ENCODE data around the gene MYOZ2.

Gene MYOZ2

DNA sequence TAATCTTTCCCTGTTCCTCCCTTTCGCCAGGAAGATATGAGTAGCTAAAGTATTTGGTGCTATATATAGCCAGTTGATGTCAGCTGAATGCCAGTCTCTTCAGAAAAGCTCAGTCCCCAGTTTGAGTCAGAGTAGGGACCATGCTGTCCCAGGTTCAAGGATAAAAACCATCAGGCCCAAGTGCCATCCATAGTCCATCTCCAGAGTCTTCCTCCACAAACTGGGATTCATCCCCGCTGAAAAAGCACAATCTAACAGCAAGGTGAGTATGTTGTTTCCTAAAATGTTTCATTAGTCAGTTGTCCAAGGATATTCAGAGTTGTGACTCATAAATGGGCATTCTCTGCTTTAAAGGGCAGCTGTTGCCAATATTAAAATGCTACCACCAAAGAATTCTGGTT lies at the start of gene MYOZ2:
MYOZ2 (plus strand) TSS at position 112 of the 401 bp plus-strand sequence. CDS start 694 bp downstream, outside the sequence.
- DNase-seq = no peak

DNA sequence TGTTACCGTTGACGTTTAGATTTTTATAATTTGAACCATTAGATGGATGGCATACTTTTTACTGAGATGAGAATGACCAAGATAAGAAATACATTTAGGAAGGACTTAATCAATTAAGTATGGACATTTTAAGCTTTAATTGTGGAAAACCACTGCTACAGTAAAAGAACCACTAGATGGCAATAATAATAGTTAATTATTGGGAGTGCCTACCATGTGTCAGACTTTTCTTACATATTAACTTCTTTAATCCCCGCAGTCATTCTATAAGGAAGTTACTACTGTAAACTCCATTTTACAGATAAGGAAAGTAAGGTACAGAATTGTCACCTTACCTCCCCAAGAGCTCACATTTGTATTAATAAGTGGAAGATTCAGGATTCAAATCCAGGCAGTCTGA lies 48.5 kb upstream of the MYOZ2 start:
- no peak for DNase-seq

DNA sequence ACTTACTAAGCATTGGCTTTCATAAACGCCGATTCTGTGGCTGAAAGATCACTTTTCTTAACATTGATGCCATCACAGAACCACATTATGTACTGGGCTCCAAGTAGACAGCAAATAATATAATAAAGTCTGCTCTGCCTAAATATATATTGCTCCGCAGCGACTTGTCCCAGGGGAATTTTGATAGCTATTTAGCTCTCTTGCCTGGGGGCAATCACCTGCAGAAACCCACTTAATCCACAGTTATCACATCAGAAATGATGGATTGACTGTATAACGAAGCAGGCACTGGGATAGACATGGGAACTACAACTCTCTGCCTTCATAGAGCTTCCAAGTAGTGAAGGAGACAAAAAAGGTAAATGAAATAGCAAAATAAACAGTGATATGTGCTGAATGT lies 48.0 kb upstream of the MYOZ2 start:
- no peak for DNase-seq

DNA sequence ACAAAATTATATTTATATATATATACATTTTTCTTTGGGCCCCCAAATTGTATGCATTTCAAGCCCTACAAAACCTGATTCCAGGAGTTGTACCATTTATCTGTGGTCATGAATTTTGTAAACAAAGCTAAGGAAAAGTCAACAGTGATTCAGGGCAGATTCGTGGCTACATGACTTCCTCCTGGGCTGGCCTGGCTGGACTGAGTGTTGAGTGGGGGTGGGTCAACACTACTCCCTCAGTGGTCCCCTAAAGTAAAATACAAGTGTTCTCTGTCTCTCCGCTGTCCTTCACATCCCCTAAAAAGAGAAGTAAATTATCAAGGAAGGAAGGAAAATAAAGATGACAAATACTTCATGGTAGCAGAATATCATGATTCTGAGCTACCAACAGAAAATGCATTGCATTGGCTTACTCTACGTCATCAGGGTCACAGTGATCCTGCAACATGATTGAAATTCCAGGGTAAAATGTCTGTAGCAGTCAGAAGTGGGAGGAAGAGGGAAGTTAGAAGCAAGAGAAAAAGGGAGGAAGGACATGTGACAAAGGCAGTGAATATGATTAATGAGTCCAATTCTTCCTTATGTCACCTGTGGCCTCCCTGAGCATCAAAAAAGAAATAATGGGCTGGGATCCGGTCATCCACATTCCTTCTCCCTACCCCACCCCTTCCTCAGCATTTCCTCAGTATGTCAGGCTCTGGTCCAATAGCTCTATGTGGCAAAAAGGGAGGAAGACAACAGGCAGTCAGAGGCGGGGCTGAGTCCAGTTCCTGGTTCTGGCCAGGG lies 42.4 kb upstream of the MYOZ2 start:
- DNase-seq = no peak

DNA sequence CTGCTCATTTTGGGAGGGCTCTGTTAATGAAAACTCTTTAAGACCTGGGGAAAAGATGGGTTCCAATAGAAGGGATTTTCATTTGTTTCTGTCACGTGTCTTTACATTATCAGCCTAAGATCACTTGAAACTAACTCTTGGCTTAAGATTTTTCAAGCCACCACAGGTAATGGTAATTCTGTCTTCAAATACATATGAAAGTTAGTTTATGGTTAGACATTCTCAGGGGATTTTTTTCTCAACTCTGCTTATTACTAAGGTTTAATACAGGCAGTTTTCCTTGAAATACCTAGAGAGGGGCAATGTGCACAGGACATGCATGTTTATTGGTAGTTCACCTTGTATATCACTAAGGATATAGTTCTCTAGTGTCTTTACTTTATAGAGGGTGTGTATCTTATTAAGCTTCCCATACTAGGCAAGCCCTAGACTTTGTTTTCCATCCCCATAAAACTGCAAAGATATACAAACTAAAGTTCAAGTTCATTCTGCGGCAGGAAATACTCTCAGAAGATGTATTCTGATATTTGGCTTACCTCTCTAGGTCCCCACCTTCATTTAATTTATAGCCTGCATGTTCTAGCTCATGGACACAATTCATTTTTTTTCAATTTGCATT lies 38.2 kb upstream of the MYOZ2 start:
- DNase-seq = no peak

DNA sequence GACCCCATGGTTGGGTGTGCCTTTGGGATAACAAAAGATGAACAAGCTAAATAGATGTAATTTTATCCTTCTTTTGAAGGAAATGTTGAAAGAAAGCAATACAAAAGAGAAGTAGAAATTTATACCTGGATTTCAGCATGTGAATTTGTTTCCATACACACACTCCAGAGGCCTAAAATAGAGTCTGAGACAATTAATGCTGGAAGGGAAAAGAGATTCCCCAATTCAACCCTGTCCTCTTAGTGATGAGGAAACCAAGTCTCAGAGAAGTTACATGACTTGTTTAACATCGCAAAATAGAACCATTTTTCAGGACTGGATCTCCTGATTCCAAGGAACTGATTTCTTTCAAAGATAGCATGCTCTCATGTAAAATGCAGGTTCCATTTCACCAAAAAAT lies 37.3 kb upstream of the MYOZ2 start:
- no peak for DNase-seq

DNA sequence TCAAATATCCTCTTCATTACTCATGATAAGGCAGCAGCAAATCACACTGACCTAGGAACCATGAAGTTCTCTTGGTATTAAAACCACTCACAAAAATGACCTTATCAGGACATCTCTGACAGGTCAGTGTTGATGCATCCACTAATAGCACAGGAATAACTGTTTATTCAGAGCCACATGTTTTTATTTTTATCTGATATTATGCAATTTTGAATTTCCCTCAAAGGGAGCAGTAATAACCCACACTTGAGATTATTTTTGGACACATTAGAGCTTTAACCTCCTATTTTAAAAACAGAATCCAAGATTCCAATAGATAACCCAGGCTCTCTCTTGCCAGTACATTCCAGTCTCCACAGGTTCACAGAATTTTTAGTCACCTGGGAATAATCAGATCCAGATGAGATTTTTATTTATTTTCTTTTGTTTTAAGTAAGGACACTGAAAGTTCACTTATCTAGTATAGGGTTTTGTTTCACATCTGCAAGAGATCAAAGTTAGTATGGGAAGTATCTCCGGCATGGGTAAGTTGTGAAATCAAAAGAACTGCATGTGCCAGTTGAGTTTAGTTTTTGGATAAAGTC lies 36.3 kb upstream of the MYOZ2 start:
- no peak for DNase-seq

DNA sequence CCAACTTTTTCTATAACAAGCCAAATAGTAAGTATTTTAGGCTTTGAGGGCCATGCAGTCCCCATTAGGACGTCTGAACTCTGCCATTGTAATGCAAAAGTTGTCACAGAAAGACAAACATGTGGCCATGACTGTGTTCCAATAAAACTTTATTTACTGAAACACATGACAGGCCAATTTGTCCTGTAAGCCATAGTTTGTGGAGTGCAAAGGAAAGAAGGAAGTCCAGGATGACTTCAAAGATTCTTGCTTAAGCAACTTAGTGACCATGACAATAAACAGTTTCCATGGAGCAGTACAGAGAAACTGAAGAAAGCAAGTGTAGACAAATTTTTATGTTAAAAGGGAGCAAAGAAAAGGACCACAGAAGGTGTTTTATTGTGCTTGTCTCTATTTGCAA lies 35.0 kb upstream of the MYOZ2 start:
- DNase-seq = no peak

DNA sequence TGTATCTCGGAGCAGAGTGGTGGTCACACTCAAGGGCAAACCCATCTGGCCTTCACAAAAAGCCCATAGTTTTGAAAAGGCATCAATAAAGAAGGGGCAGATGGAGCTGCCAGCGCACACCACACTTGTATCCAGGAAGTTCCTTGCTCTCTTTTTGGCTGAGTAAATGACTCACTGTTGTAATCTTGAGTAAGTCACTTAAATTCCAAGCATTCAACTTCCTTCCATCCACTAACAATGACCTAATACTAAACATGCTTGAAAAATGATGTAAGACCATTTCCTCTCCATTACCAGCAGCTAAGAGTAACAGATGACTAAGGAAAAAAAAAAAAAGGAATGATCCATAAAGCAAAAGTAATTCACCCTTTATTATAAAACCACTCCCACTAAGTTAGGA lies 32.4 kb upstream of the MYOZ2 start:
- no peak for DNase-seq

DNA sequence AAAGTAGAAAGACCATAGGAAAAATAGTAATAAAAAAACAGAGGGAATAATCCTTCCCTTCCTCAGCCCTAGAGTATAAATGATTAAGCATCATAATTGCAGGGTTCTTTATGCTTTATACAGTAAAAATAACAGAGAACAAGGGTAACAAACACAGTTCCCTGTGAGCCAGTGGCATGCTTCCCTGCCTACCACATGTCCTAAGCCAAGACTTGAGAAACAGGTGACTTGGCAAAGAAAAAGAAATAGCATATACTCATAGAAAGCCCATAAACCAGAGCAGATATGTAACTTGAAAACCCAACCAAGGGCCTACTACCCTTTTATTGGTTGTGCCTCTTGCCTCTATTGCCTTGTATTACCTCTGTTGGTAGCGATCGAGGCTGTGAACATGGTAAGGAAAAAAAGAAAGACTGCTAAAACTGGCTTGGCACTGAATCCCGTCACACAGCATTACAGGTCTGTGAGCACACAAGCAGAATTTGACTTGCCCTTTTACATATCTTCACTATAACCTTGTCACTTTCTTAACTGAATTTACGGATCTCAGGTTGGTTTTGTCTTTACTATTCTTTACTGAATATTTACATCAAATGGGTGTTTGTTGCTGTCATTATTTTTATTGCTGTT lies 30.9 kb upstream of the MYOZ2 start:
- no peak for DNase-seq

DNA sequence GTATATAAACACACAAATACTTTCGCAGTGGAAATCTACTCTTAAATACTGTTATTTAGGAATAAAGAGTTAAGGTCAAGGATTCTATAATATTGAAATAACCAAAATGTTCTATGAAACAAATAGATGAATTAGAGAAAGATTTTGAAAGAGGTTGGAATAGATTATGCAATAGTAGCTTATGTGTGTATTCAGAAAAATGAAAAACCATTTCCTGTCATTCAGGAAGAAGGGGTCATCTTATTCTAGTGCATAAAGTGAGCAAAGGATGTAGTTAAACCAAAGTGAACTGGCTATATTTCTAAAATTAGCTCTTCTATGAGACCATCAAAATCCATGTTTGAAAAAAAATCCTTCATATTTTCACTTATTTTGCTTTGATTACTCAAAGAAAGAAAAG lies 30.0 kb upstream of the MYOZ2 start:
- DNase-seq = no peak

DNA sequence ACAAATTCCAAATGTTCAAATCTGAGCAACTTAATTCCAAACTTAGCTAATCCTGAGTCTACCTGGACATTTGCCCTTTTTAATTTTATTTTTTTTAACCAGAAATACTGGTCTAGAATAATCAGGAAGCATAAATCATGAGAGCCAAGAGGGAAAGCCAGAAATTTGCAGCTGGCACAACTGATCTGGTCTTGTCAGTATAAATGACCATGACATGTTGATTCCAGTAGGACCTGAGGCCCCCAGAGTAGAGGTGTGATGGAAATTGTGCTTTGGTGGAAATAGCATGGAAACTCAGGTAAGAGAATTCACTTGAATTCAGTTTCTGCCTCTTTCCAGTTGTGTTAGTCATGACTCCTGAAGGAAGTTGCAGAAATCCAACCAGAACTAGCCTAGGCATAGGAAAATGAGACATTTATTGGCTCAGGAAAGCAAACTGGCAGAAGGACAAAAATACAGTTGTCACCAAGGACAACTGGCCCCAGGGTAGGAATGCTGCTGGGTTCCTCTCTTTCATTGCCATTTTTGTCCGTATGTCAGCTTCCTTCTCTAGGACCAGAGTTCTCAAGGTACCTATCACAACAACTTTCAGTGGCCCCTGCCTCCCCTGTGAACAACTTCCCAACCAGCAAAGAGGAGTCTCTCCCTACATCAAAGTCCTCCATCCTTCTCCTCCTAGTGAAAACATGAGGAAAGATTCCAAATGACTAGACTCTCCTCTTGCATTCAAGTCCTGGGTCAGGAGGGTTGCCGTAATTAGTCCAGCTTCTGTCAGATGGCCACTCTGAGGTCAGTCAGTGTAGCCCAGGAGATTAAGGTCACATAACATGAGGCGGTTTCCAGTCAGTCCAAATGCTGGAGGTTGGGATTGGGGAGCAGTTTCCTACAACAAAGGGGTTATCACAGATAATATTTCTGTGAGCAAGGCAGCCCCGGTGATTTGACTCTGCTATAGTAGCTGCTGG lies 29.3 kb upstream of the MYOZ2 start:
- DNase-seq = no peak

DNA sequence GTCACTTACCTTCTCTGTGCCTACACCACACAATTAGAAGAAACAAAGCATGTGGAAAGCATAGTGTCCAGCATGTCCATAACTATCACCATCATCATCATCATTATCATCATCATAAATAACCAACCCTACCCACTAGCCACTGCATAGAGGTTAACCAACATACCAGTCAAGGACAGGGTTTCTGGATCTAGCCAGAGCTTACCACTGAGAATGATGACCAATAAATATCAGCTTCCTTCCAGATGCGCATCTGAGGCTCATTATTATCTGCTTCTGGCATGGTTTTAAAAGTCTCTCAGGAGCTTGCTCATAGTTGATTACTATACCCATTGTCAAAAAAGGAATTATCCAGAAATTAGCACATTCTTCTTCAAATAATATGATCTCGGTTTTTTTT lies 25.5 kb upstream of the MYOZ2 start:
- no peak for DNase-seq

DNA sequence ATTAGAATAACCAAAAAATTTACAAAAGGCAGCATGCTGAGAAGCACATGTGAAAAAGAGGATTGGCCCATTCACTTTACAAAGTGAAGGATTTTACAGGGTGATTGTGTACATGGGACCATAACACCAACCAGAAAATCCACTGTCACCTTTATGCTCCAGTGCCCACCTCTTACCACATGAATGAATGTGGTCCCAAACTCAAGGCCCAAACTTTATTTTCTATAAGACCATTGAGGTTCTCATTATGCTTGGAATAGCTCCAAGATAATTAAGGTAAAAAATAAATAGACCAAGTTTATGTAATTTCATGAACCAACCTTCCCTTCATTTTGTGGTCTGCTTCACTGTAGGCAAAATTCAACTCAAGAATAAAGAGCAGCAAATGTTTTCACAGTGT lies 24.3 kb upstream of the MYOZ2 start:
- no peak for DNase-seq

DNA sequence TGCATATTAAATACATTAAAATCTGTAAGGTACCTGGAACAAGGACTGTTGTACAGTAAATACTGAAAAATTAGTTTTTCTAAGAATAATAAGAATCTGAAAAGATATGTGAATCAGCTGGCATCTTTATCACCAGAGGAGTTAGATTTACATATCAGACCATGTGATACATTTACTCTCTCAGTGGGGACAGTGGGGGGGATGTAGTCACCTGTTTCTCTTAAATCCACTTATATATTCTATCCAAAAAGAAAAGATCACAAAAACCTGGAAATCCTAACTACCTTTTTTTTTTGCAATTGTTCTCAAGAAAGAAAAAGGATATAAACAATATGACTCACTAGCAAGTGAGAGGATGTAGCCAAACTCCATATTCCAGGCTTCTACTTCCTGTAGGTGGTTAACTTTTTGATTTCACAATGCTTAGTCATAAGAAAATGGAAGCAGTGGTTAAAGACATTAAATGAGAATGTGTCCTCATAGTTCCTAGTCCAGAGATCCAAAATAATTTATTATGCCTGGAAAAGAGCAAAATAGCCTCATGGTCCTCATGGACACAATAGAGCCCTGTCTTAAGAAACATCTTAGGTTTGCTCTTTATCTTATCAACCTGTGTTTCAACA lies 22.5 kb upstream of the MYOZ2 start:
- no peak for DNase-seq

DNA sequence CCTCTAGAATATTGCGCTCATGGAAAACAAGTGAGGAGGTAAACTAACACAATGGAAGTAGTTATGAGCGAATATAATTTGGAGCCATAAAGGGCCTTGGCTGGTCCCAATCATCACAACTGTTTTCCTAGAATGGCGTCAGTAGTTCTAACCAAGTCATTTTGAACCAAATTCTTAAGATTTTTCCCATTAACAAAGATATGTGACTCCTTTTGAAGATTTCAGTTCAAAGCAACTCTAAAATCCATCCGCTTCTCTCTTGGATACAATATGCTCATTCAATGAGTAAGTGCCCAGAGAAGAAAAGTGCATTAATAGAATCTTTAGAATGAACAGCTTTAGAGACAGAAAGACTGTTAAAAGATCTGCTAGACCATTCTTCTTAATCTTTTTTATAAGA lies 19.6 kb upstream of the MYOZ2 start:
- no peak for DNase-seq

DNA sequence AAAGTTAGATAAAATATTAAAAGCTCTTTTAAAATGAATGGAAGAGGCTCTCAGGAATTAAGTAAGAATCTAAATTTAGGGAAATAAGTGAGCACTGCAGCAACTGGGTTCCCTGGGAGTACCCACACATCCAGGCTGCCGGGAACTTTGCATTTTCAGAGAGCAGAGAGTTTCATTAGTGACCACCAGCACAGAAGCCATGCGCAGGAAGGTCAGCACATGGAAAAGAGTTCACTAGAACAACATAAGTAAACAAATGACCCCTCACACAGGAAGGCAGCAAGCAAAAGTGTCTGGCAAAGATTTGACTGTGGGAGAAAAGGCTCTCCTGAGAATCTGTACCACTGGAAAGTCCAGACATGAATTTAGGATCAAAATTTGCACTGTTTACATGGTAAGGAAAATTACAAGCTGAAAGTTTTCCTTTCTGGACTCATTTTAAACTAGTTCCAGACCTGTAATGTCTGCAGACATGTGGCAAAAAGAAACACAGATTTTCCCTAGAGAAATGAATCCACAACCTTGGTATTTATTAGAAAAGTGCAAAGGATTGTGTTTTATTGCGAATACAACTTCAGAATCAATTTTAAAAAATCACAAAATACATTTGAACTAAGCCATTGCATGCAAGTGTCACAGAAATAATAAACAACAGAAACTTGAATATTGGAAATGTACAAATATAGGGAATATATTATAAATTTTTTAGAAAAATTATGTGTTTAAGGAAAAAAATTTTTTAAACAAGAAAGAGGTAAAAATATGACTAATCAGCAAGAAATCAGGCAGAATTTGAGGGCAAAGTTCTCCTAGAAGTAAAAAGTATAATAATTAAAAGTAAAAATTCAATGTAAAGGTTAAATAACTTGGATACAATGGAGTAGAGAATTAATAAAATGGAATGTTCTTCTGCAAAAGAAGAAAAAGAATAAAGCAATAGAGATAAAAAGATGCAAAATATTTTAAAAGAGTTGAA lies 18.4 kb upstream of the MYOZ2 start:
- no peak for DNase-seq

DNA sequence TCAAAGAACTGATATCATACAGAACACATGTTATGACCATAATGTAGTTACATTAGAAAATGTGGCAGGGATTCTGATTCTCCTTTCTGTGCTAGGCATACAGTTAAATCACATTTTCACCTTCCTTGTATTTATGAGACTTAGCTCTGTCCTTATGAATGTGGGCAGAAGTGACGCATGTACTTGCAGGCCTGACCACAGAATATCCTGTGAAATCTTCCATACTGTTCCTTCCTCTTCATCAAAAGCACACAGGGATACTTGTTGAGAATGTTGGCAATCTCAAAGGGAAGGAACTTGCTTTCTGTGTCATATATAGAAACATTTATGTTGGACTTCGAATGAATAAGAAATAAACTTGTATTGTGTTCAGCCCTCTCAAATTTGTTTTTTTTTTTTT lies 17.2 kb upstream of the MYOZ2 start:
- DNase-seq = no peak

DNA sequence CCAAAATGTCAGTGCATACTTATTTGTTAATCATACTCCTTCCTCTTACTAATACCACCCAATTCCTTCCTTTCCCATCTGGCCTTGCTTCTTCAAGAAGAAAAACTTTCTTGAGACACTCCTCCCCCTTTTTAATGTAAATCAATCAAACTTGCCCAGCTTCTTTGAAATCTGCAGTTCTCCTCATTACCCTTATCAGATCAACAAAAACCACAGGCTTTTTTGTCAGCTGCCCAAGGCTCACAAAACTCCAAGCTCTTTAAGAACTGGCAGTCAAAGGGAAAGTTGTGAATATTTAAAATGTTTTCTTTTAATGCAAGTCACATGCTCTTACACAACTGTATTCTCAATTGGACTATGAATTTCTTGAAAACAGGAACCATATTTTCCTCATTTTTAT lies 11.3 kb upstream of the MYOZ2 start:
- DNase-seq = no peak

DNA sequence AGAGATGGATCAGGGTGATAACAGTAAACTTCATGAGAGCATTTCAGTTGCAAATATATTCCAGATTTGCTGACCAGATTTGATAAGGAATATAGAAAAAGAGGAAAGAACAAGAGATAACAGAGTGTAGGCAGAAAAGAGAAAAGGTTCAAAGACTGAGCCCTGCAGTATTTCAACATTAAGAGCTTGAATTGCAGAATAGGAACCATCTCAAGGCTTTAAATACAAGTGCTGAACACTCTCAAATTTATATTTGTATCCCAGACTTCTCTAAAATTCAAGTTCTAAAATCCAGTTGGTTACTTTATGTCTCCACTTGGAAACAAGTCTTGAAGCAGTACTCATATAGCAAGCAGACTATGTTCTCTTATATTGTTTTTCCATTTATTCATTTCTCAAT lies 9.7 kb upstream of the MYOZ2 start:
- no peak for DNase-seq

DNA sequence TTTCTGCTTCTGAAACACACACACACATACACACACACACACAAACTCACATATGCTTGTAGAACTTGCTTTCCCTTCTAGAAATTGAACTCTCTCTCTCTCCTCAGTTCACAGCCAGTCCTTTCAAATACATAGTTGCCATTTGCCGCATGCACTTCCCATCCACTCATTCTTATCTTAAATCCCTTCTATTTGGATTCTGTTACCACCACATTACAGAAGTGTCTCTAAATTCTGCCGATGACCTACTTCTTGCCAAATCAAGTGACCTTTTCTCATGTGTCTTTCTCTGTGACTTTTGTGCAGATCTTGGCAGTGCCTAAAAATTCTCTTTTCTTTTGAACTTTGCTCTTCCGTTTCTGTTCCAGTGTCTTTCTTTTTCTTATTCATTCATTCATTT lies 7.5 kb upstream of the MYOZ2 start:
- no peak for DNase-seq
